Measurements from ENCODE around the gene SART1.

SART1 gene, protein sequence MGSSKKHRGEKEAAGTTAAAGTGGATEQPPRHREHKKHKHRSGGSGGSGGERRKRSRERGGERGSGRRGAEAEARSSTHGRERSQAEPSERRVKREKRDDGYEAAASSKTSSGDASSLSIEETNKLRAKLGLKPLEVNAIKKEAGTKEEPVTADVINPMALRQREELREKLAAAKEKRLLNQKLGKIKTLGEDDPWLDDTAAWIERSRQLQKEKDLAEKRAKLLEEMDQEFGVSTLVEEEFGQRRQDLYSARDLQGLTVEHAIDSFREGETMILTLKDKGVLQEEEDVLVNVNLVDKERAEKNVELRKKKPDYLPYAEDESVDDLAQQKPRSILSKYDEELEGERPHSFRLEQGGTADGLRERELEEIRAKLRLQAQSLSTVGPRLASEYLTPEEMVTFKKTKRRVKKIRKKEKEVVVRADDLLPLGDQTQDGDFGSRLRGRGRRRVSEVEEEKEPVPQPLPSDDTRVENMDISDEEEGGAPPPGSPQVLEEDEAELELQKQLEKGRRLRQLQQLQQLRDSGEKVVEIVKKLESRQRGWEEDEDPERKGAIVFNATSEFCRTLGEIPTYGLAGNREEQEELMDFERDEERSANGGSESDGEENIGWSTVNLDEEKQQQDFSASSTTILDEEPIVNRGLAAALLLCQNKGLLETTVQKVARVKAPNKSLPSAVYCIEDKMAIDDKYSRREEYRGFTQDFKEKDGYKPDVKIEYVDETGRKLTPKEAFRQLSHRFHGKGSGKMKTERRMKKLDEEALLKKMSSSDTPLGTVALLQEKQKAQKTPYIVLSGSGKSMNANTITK

DNA sequence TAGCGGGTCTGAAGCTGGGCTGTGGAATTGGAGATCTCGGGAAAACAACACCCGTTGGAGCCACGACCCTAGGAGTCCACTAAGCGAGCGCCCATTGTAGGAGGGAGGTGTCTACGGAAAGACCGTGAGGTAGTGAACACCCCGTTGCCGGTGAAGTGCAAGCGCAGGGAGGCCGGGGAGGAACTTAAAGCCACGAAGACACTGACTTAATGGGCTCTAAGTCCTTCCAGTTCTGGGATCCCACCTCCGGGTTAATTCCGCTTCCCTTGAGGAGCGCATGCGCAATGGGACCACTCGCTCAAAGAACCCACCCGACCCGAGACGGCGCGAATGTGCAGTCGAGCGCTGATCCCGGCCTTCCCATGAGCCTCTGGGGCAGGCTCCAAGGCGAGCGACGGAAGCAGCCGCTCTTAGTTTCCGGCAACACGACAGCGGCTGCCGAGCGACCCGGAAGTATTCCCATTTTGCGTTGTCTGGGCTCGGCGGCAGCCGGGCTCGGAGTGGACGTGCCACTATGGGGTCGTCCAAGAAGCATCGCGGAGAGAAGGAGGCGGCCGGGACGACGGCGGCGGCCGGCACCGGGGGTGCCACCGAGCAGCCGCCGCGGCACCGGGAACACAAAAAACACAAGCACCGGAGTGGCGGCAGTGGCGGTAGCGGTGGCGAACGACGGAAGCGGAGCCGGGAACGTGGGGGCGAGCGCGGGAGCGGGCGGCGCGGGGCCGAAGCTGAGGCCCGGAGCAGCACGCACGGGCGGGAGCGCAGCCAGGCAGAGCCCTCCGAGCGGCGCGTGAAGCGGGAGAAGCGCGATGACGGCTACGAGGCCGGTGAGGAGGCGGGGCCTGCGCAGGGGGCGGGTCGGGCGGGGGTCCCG, at the start of gene SART1:
TSS of gene SART1 (plus strand) at position 468 of the 874 bp plus-strand sequence. CDS start at position 515, 47 bp downstream.
- TF ChIP-seq, protein P1, sequence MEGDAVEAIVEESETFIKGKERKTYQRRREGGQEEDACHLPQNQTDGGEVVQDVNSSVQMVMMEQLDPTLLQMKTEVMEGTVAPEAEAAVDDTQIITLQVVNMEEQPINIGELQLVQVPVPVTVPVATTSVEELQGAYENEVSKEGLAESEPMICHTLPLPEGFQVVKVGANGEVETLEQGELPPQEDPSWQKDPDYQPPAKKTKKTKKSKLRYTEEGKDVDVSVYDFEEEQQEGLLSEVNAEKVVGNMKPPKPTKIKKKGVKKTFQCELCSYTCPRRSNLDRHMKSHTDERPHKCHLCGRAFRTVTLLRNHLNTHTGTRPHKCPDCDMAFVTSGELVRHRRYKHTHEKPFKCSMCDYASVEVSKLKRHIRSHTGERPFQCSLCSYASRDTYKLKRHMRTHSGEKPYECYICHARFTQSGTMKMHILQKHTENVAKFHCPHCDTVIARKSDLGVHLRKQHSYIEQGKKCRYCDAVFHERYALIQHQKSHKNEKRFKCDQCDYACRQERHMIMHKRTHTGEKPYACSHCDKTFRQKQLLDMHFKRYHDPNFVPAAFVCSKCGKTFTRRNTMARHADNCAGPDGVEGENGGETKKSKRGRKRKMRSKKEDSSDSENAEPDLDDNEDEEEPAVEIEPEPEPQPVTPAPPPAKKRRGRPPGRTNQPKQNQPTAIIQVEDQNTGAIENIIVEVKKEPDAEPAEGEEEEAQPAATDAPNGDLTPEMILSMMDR (IDR thresholded peaks at IDR 0.05; ENCODE audit: insufficient read depth, low read length, poor library complexity, severe bottlenecking), result no peak
- peaks cover 23% of the 10 kb centered on the region for H3K36me3 ChIP-seq (ENCODE audit: control insufficient read depth, insufficient read depth, low read length)
- H3K4me3 ChIP-seq (replicated peaks; ENCODE audit: low read depth, low read length), result peak within 1 kb of the TSS; percentile 82
- H3K27me3 ChIP-seq (replicated peaks; ENCODE audit: control insufficient read depth, insufficient read depth, low read length), result no peaks in the 10 kb centered on the region
- peak; percentile 94 for DNase-seq (ENCODE audit: extremely low read depth, insufficient read length)

DNA sequence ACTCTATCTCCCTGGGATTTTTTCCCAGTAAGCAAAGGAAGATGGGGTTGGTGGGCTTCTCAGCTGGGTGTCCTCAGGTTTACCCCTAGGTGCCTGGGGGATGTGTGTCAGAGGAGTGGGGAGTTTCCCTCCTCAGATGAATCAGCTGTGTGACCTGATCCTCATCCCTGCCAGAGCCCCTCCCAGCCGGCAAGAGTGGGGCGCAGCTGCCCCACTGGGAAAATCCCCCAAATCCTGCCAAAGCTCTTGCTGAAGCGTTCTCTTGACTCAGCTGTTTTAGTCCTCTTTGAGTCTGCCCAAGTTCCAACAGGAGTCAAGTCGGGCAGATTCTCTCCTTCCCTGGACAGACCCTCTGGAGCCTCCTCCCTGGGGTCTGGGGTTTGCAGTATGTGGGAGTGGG, 48.7 kb upstream of the SART1 start:
- no peak overlapping the region for H3K4me3 ChIP-seq (replicated peaks; ENCODE audit: low read depth, low read length)
- no peaks in the 10 kb centered on the region for H3K27me3 ChIP-seq (replicated peaks; ENCODE audit: control insufficient read depth, insufficient read depth, low read length)
- TF ChIP-seq, protein P1 (IDR thresholded peaks at IDR 0.05; ENCODE audit: insufficient read depth, low read length, poor library complexity, severe bottlenecking), result no peak
- peaks cover 2% of the 10 kb centered on the region for H3K36me3 ChIP-seq (ENCODE audit: control insufficient read depth, insufficient read depth, low read length)
- DNase-seq (ENCODE audit: extremely low read depth, insufficient read length), result no peak

DNA sequence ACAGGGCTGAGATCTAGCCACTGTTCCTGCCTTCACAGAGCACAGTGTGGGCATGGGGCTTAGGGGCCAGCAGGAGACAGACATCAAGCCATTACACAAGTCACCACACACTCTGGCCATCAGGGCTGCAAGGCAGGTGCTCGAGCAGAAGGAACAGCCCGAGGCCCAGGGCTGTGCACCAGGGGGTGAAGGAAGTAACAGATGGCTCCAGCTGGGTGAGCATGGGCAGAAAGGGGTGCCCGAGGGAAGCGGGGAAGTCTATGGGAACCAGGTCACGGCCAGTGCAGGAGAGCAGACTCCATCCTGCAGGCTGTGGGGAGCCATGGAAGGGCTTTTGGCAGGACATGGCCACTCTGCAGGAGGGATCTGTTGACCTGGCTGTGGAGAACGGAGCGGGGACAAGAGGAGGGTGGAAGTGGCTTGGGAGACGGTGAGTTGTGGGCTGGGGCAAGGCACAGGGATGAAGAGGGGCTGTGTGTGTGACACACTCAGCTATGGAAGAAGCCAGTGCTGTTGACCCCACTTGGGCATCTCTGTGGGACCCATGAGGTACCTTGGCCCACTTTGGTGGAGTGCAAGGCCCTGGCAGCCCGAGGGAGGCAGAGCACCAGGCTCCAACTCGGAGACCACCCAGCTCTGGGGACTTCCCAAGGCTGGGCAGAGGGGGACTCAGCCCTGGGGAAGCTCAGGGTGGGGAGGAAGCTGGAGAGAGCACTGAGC, 46.3 kb upstream of the SART1 start:
- TF ChIP-seq, protein P1 (IDR thresholded peaks at IDR 0.05; ENCODE audit: insufficient read depth, low read length, poor library complexity, severe bottlenecking), result no peak
- Histone ChIP-seq H3K36me3 (ENCODE audit: control insufficient read depth, insufficient read depth, low read length) (peaks cover 2% of the 10 kb centered on the region), H3K4me3 (replicated peaks; ENCODE audit: low read depth, low read length) (no peak overlapping the region), H3K27me3 (replicated peaks; ENCODE audit: control insufficient read depth, insufficient read depth, low read length) (no peaks in the 10 kb centered on the region)
- DNase-seq (ENCODE audit: extremely low read depth, insufficient read length), result no peak

DNA sequence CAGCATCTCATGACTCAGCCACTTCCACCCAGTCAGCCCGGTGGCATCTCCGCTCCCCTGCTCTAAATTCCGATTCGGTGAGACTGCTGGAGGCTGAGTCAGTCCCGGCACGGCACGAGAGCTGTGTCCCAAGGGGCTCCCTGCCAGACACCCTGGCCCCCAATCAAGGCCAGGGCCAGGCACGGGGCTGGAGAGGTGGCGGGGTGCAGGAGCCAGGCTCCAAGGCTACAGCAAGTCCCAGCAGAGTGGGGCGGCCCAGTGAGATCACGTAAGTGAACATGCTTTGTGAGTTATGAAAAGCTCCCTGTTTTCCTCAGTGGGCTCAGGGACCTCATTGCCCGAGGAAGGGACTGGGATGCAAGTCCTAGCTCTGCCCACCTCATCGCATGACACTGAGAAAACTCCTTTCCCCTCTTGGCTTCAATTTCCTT, 45.7 kb upstream of the SART1 start:
- Histone ChIP-seq H3K4me3 (replicated peaks; ENCODE audit: low read depth, low read length) (no peak overlapping the region), H3K36me3 (ENCODE audit: control insufficient read depth, insufficient read depth, low read length) (peaks cover 2% of the 10 kb centered on the region), H3K27me3 (replicated peaks; ENCODE audit: control insufficient read depth, insufficient read depth, low read length) (no peaks in the 10 kb centered on the region)
- DNase-seq (ENCODE audit: extremely low read depth, insufficient read length), result no peak
- TF ChIP-seq, protein P1 (IDR thresholded peaks at IDR 0.05; ENCODE audit: insufficient read depth, low read length, poor library complexity, severe bottlenecking), result no peak

DNA sequence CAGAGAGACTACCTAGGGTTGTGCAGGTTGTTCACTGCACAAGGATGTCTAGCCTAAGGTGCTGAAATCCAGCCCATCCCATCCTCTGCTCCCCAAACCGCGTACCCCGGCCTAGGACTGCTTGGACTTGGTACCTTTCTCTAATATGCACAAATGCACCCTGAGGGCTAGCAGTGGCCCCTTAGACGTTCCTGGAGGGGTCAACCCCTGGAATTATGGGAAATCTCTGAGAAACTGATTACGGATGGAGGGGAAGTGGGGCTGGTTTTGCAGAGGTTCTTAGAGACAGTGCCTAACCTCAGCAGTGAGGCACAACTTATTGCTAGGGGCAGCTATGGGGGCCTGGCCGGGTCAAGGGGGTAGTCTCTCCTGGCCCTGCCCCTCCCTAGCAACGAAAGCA, 45.1 kb upstream of the SART1 start:
- no peak for DNase-seq (ENCODE audit: extremely low read depth, insufficient read length)
- Histone ChIP-seq H3K4me3 (replicated peaks; ENCODE audit: low read depth, low read length) (no peak overlapping the region), H3K36me3 (ENCODE audit: control insufficient read depth, insufficient read depth, low read length) (peaks cover 2% of the 10 kb centered on the region), H3K27me3 (replicated peaks; ENCODE audit: control insufficient read depth, insufficient read depth, low read length) (no peaks in the 10 kb centered on the region)
- TF ChIP-seq, protein P1 (IDR thresholded peaks at IDR 0.05; ENCODE audit: insufficient read depth, low read length, poor library complexity, severe bottlenecking), result no peak

Measured in GM06990 (cell line).